MCF 10A (cell line): ENCODE data around the gene SEMA5A. TPM values are rescaled to one million over a fixed set of nuclear protein-coding genes. Genes with fewer than 3 reads are reported as not detected.

Source experiments
- BruUV-seq: library from RNA; stranded (reverse); fragments of 400-500 nt; replicated peaks from 2 replicates; lab custom pipeline; 2021; lab: Mats Ljungman, UMichigan
- CTCF ChIA-PET: fragments of 300-600 bp; sonication (Branson Sonifier 250); formaldehyde crosslinking; extraction: SDS; loops from one replicate; lab custom pipeline; 2021; ENCODE audit warnings: antibody characterized with exemption, inconsistent platforms; lab: Yijun Ruan, JAX
- POLR2A ChIA-PET: fragments of 300-600, 350-650 bp; sonication (Branson Sonifier 250); formaldehyde crosslinking; extraction: SDS; loops from one replicate; lab custom pipeline; 2020; ENCODE audit warnings: antibody characterized with exemption, inconsistent platforms; lab: Yijun Ruan, JAX
- DNase-seq: peaks from one replicate; pipeline ENCODE4 v3.0.0-alpha.2; 2018; ENCODE audit not compliant: unreplicated experiment
- H3K27ac Mint-ChIP-seq: one replicate; pipeline ENCODE4 v1.8.0; 2022; ENCODE audit warnings: mild to moderate bottlenecking, low read depth, mixed read lengths; ENCODE audit not compliant: unreplicated experiment
- H3K27me3 Mint-ChIP-seq: one replicate; pipeline ENCODE4 v1.8.0; 2022; ENCODE audit warnings: mixed read lengths; ENCODE audit not compliant: insufficient read depth, unreplicated experiment
- H3K36me3 Mint-ChIP-seq: one replicate; pipeline ENCODE4 v1.8.0; 2022; ENCODE audit warnings: mild to moderate bottlenecking, moderate library complexity, mixed read lengths; ENCODE audit not compliant: insufficient read depth, unreplicated experiment
- H3K4me1 Mint-ChIP-seq: one replicate; pipeline ENCODE4 v1.8.0; 2022; ENCODE audit warnings: mixed read lengths; ENCODE audit not compliant: insufficient read depth, unreplicated experiment
- H3K4me3 Mint-ChIP-seq: one replicate; pipeline ENCODE4 v1.8.0; 2022; ENCODE audit warnings: mild to moderate bottlenecking, moderate library complexity, mixed read lengths; ENCODE audit not compliant: unreplicated experiment
- H3K9me3 Mint-ChIP-seq: one replicate; pipeline ENCODE4 v1.8.0; 2022; ENCODE audit warnings: mixed read lengths; ENCODE audit not compliant: unreplicated experiment
- CTCF ChIP-seq: fragments of 200-600 bp; IDR thresholded peaks from one replicate; pipeline ENCODE4 v1.8.0; 2022; ENCODE audit warnings: antibody characterized with exemption, mild to moderate bottlenecking; ENCODE audit not compliant: unreplicated experiment
- intact Hi-C: fragments of 100-400 bp; cut with micrococcal nuclease; formaldehyde crosslinking; loops from 2 replicates; pipeline ENCODE4 v1.14.1; 2022
- total RNA-seq: library from RNA; stranded (reverse); gene quantifications from 2 replicates; pipeline ENCODE4 v1.2.3, GENCODE V29; 2022

Gene SEMA5A
- total RNA-seq, 1 experiment from 2014 or later: 1.2 TPM

- no peaks in the 10 kb centered on the region for H3K27me3 Mint-ChIP-seq
- ChIA-PET CTCF (interaction anchor here (0.6 to 1.0 kb wide), 2 partner anchors 50 to 1311 kb away, joined by 3 read pairs; no protein-coding TSS in a partner anchor), POLR2A (no interaction called here)
- H3K27ac Mint-ChIP-seq: no peak overlapping the region
- H3K4me3 Mint-ChIP-seq: no peak overlapping the region
- H3K4me1 Mint-ChIP-seq: no peaks in the 10 kb centered on the region
- no peaks in the 10 kb centered on the region for H3K36me3 Mint-ChIP-seq
- no peak for DNase-seq
- BruUV-seq: no TSS peak
- no peaks in the 10 kb centered on the region for H3K9me3 Mint-ChIP-seq
- intact Hi-C loops: no loop called here
- TF ChIP-seq CTCF: no peak
Observed at GRCh38 chr5:9316041-9316440, 229.8 kb downstream of the SEMA5A start.

GRCh38 chr5:9314558-9314957 is 231.3 kb downstream of the SEMA5A start:
- no peak overlapping the region for H3K27ac Mint-ChIP-seq
- H3K9me3 Mint-ChIP-seq: no peaks in the 10 kb centered on the region
- H3K4me3 Mint-ChIP-seq: no peak overlapping the region
- no peaks in the 10 kb centered on the region for H3K4me1 Mint-ChIP-seq
- DNase-seq: no peak
- intact Hi-C loops: no loop called here
- POLR2A ChIA-PET: interaction anchor here (0.6 kb wide), 1 partner anchor 18 kb away, joined by 3 read pairs; no protein-coding TSS in a partner anchor
- BruUV-seq: no TSS peak
- CTCF ChIA-PET: interaction anchor here (0.8 kb wide), 1 partner anchor 35 kb away, joined by 3 read pairs; no protein-coding TSS in a partner anchor
- no peaks in the 10 kb centered on the region for H3K27me3 Mint-ChIP-seq
- no peak for TF ChIP-seq CTCF
- no peaks in the 10 kb centered on the region for H3K36me3 Mint-ChIP-seq

- Mint-ChIP-seq H3K36me3 (no peaks in the 10 kb centered on the region), H3K27me3 (no peaks in the 10 kb centered on the region), H3K9me3 (no peaks in the 10 kb centered on the region), H3K4me3 (no peak overlapping the region), H3K27ac (no peak overlapping the region), H3K4me1 (no peaks in the 10 kb centered on the region)
- DNase-seq: peak; percentile 21
- ChIA-PET CTCF (no interaction called here), POLR2A (no interaction called here)
- no peak for TF ChIP-seq CTCF
- BruUV-seq: no TSS peak
- intact Hi-C loops: no loop called here
Observed at GRCh38 chr5:9313751-9314150, 232.1 kb downstream of the SEMA5A start.

GRCh38 chr5:9307150-9307549 is 238.7 kb downstream of the SEMA5A start:
- no peaks in the 10 kb centered on the region for H3K27me3 Mint-ChIP-seq
- no peaks in the 10 kb centered on the region for H3K4me1 Mint-ChIP-seq
- H3K27ac Mint-ChIP-seq: no peak overlapping the region
- no peak overlapping the region for H3K4me3 Mint-ChIP-seq
- ChIA-PET CTCF (interaction anchor here (0.6 kb wide), 2 partner anchors 58 to 554 kb away, joined by 3 read pairs; no protein-coding TSS in a partner anchor), POLR2A (no interaction called here)
- no TSS peak for BruUV-seq
- H3K9me3 Mint-ChIP-seq: no peaks in the 10 kb centered on the region
- no peak for DNase-seq
- no peak for TF ChIP-seq CTCF
- H3K36me3 Mint-ChIP-seq: no peaks in the 10 kb centered on the region
- intact Hi-C loops: no loop called here
